ENCODE results near the gene RASL11B.

- TF ChIP-seq CTCF (IDR thresholded peaks at IDR 0.05), result no peak
- TF ChIP-seq POLR2A (IDR thresholded peaks at IDR 0.05), result no peak
- TF ChIP-seq EP300 (IDR thresholded peaks at IDR 0.05), result no peak
- TF ChIP-seq POLR2AphosphoS5 (IDR thresholded peaks at IDR 0.05), result no peak
These were observed 36.5 kb upstream of the RASL11B start for GRCh38 chr4:52825460-52826090.
